ENCODE results near the gene FBXO34. TPM values are rescaled to one million over a fixed set of nuclear protein-coding genes. Genes with fewer than 3 reads are reported as not detected.
"Not testable (repeated sequence)": the region's sequence is repeated elsewhere in the genome, so short reads cannot be mapped to it uniquely, and the experiment has no call there.

The FBXO34 gene
- total RNA-seq, 2 donors from 2014 or later: 44.1 to 51.6 TPM

DNA sequence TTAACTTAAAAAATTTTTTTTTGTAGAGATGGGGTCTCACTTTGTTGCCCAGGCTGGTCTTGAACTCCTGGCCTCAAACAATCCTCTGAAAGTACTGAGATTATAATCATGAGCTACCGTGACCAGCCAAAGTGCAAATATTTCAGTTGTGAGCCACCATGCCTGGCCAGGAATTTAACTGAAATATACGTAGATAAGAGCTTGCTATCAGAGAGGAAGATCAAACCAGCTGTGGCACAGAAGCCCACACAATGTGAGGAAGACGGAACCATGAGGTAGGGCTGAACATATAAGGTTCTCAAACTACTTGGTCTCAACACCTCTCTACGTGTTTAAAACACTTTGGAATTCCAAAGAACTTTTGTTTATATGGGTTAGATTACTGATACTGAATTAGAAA lies 111.3 kb downstream of the FBXO34 start:
- Histone ChIP-seq H3K4me1 (ENCODE audit: control insufficient read depth, insufficient read depth, low read length) (no peaks in the 10 kb centered on the region), H3K9ac (ENCODE audit: extremely low read depth, low read length, poor library complexity, severe bottlenecking) (no peak overlapping the region), H3K9me3 (ENCODE audit: control insufficient read depth, low read length) (no peaks in the 10 kb centered on the region), H3K27ac (ENCODE audit: low read depth, low read length) (no peak overlapping the region), H3K27me3 (ENCODE audit: control insufficient read depth, insufficient read depth, low read length, poor library complexity, severe bottlenecking) (no peaks in the 10 kb centered on the region), H3K4me3 (ENCODE audit: low read length) (no peak overlapping the region), H3K36me3 (ENCODE audit: control insufficient read depth, insufficient read depth, low read length) (peaks cover 60% of the 10 kb centered on the region)
- Mint-ChIP-seq H3K4me3 (no peak overlapping the region), H3K9me3 (no peaks in the 10 kb centered on the region), H3K27me3 (ENCODE audit: insufficient read depth) (no peaks in the 10 kb centered on the region), H3K4me1 (peaks cover 16% of the 10 kb centered on the region), H3K36me3 (ENCODE audit: low read depth) (peaks cover 44% of the 10 kb centered on the region), H3K27ac (no peak overlapping the region)
- no peak for DNase-seq
- TF ChIP-seq, protein P1, sequence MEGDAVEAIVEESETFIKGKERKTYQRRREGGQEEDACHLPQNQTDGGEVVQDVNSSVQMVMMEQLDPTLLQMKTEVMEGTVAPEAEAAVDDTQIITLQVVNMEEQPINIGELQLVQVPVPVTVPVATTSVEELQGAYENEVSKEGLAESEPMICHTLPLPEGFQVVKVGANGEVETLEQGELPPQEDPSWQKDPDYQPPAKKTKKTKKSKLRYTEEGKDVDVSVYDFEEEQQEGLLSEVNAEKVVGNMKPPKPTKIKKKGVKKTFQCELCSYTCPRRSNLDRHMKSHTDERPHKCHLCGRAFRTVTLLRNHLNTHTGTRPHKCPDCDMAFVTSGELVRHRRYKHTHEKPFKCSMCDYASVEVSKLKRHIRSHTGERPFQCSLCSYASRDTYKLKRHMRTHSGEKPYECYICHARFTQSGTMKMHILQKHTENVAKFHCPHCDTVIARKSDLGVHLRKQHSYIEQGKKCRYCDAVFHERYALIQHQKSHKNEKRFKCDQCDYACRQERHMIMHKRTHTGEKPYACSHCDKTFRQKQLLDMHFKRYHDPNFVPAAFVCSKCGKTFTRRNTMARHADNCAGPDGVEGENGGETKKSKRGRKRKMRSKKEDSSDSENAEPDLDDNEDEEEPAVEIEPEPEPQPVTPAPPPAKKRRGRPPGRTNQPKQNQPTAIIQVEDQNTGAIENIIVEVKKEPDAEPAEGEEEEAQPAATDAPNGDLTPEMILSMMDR (conservative IDR thresholded peaks at IDR 0.05): no peak
- 90 to 94% methylated on average over 3 to 4 of the region's 4 CpGs for WGBS, 2 experiments (ENCODE audit: insufficient coverage in 1 of 2, insufficient read length in 1 of 2)

DNA sequence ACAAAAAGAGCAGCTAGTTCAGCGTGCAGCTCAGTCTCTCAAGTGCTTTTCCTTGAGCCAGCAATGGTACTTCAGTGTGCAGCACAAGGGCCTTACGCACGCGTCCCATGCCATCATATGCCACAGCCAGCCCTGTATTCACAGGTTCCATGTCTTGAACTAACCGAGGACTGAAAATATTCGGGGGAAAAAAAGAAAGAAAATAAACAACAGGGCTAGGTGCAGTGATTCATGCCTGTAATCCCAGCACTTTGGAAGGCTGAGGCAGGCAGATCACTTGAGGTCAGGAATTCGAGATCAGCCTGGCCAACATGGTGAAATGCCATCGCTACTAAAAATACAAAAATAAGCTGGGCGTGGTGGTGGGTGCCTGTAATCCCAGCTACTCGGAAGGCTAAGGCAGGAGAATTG lies 111.8 kb downstream of the FBXO34 start:
- H3K36me3 ChIP-seq (ENCODE audit: control insufficient read depth, insufficient read depth, low read length): peaks cover 54% of the 10 kb centered on the region
- DNase-seq; H3K9me3 ChIP-seq (ENCODE audit: control insufficient read depth, low read length); H3K27me3 ChIP-seq (ENCODE audit: control insufficient read depth, insufficient read depth, low read length, poor library complexity, severe bottlenecking); H3K9ac ChIP-seq (ENCODE audit: extremely low read depth, low read length, poor library complexity, severe bottlenecking); H3K9me3 Mint-ChIP-seq; H3K27me3 Mint-ChIP-seq (ENCODE audit: insufficient read depth); H3K27ac Mint-ChIP-seq; H3K4me1 ChIP-seq (ENCODE audit: control insufficient read depth, insufficient read depth, low read length); H3K4me3 ChIP-seq (ENCODE audit: low read length); H3K4me3 Mint-ChIP-seq; H3K27ac ChIP-seq (ENCODE audit: low read depth, low read length): not testable (repeated sequence)
- WGBS, 2 experiments (ENCODE audit: insufficient coverage in 1 of 2, insufficient read length in 1 of 2): 85 to 95% methylated on average over 9 to 10 of the region's 10 CpGs
- peaks cover 16% of the 10 kb centered on the region for H3K4me1 Mint-ChIP-seq
- peaks cover 42% of the 10 kb centered on the region for H3K36me3 Mint-ChIP-seq (ENCODE audit: low read depth)

DNA sequence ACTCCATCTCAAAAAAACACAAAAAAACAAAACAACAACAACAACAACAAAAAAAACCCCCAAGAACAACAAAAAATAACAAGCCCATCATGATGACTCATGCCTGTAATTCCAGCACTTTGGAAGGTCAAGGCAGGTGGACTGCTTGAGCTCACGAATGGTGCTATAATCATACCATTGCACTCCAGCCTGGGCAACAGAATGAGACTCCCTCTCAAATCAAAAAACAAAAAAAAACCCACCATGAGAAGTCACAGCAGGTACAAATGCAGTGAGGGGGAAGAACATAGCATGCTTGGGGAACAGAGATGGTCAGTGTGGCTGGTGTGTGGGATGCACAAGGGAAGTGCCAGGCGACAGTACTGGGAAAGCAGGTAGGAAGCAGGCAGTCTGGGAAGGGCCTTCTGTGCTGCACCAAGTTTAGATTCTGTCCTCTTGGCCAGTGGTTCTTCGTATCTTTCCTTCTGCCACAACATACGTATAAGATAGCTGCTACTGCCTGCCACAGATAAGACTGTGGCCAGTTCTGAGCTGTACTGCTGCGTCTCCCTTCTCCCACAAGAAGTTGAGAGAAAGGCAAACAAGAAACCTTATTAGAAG lies 112.4 kb downstream of the FBXO34 start:
- H3K36me3 Mint-ChIP-seq (ENCODE audit: low read depth): peaks cover 43% of the 10 kb centered on the region
- peaks cover 16% of the 10 kb centered on the region for H3K4me1 Mint-ChIP-seq
- H3K27me3 Mint-ChIP-seq (ENCODE audit: insufficient read depth): no peaks in the 10 kb centered on the region
- H3K27ac ChIP-seq (ENCODE audit: low read depth, low read length): no peak overlapping the region
- TF ChIP-seq, protein P1 (conservative IDR thresholded peaks at IDR 0.05): no peak
- H3K9me3 Mint-ChIP-seq: no peaks in the 10 kb centered on the region
- no peak overlapping the region for H3K9ac ChIP-seq (ENCODE audit: extremely low read depth, low read length, poor library complexity, severe bottlenecking)
- H3K4me3 ChIP-seq (ENCODE audit: low read length): no peak overlapping the region
- H3K4me1 ChIP-seq (ENCODE audit: control insufficient read depth, insufficient read depth, low read length): no peaks in the 10 kb centered on the region
- no peaks in the 10 kb centered on the region for H3K9me3 ChIP-seq (ENCODE audit: control insufficient read depth, low read length)
- 93 to 94% methylated on average over 5 of the region's 5 CpGs for WGBS, 2 experiments (ENCODE audit: insufficient coverage in 1 of 2, insufficient read length in 1 of 2)
- no peak overlapping the region for H3K27ac Mint-ChIP-seq
- H3K36me3 ChIP-seq (ENCODE audit: control insufficient read depth, insufficient read depth, low read length): peaks cover 50% of the 10 kb centered on the region
- no peak overlapping the region for H3K4me3 Mint-ChIP-seq
- H3K27me3 ChIP-seq (ENCODE audit: control insufficient read depth, insufficient read depth, low read length, poor library complexity, severe bottlenecking): no peaks in the 10 kb centered on the region
- no peak for DNase-seq

GRCh38 chr14:55384536-55384935 lies 113.3 kb downstream of the FBXO34 start:
- H3K27me3 ChIP-seq (ENCODE audit: control insufficient read depth, insufficient read depth, low read length, poor library complexity, severe bottlenecking): no peaks in the 10 kb centered on the region
- no peak overlapping the region for H3K27ac Mint-ChIP-seq
- peaks cover 52% of the 10 kb centered on the region for H3K36me3 ChIP-seq (ENCODE audit: control insufficient read depth, insufficient read depth, low read length)
- no peaks in the 10 kb centered on the region for H3K9me3 Mint-ChIP-seq
- no peak for DNase-seq
- H3K4me3 ChIP-seq (ENCODE audit: low read length): no peak overlapping the region
- WGBS, 2 experiments (ENCODE audit: insufficient coverage in 1 of 2, insufficient read length in 1 of 2): 92 to 95% methylated on average over 2 to 3 of the region's 3 CpGs
- no peaks in the 10 kb centered on the region for H3K4me1 ChIP-seq (ENCODE audit: control insufficient read depth, insufficient read depth, low read length)
- H3K27ac ChIP-seq (ENCODE audit: low read depth, low read length): no peak overlapping the region
- no peak overlapping the region for H3K9ac ChIP-seq (ENCODE audit: extremely low read depth, low read length, poor library complexity, severe bottlenecking)
- H3K4me1 Mint-ChIP-seq: peaks cover 16% of the 10 kb centered on the region
- no peaks in the 10 kb centered on the region for H3K27me3 Mint-ChIP-seq (ENCODE audit: insufficient read depth)
- TF ChIP-seq, protein P1 (conservative IDR thresholded peaks at IDR 0.05): no peak
- H3K36me3 Mint-ChIP-seq (ENCODE audit: low read depth): peaks cover 45% of the 10 kb centered on the region
- H3K4me3 Mint-ChIP-seq: no peak overlapping the region
- H3K9me3 ChIP-seq (ENCODE audit: control insufficient read depth, low read length): no peaks in the 10 kb centered on the region
